ENCODE measurements around the gene RAB3IL1.

GRCh38 chr11:61916737-61917333 lies 531 bp downstream of the RAB3IL1 start:
- TF ChIP-seq ZNF274 (IDR thresholded peaks at IDR 0.05; ENCODE audit: low read depth, low read length) (no peak), POLR2A (IDR thresholded peaks at IDR 0.05; ENCODE audit: borderline replicate concordance, extremely low read depth, insufficient read depth, insufficient read length) (no peak), CTCF (IDR thresholded peaks at IDR 0.05 in 2 of 3, conservative IDR thresholded peaks at IDR 0.05 in 1 of 3; ENCODE audit: borderline replicate concordance in 1 of 3, insufficient read depth in 1 of 3, low read depth in 2 of 3, low read length in 2 of 3) (no peak), MAX (IDR thresholded peaks at IDR 0.05) (no peak), EZH2phosphoT487 (IDR thresholded peaks at IDR 0.05; ENCODE audit: borderline replicate concordance) (no peak), SP1 (IDR thresholded peaks at IDR 0.05; ENCODE audit: low read depth) (no peak), EZH2 (IDR thresholded peaks at IDR 0.05) (no peak), CEBPB (IDR thresholded peaks at IDR 0.05; ENCODE audit: low read depth) (no peak), POLR2AphosphoS5 (IDR thresholded peaks at IDR 0.05; ENCODE audit: low read depth, low read length) (no peak), EGR1 (IDR thresholded peaks at IDR 0.05; ENCODE audit: low read depth) (no peak)

Measured in HCT116 (cell line).